A549 (cell line): ENCODE measurements around the gene PRKG1.

Source experiments
- EP300 ChIP-seq, 2 experiments: fragments of >200 bp; sonication (Bioruptor Twin); formaldehyde crosslinking; IDR thresholded peaks; 2 replicates in 1 of 2; 3 replicates in 1 of 2; pipeline ENCODE4 v1.6.1; 2016 to 2017
- GATA3 ChIP-seq: IDR thresholded peaks from 2 replicates; pipeline ENCODE4 v1.6.1; 2012; ENCODE audit warnings: borderline replicate concordance
- HDAC2 ChIP-seq: fragments of 200-600 bp; sonication (generic); IDR thresholded peaks from 2 replicates; pipeline ENCODE4 v1.6.1; 2016
- KDM5A ChIP-seq: fragments of 200-600 bp; sonication (generic); IDR thresholded peaks from 2 replicates; pipeline ENCODE4 v1.6.1; 2016; ENCODE audit warnings: antibody characterized with exemption, mild to moderate bottlenecking
- MAFK ChIP-seq: fragments of 450-650 bp; IDR thresholded peaks from 2 replicates; pipeline ENCODE4 v1.6.1; 2014; ENCODE audit not compliant: partially characterized antibody
- MYC ChIP-seq: IDR thresholded peaks from 2 replicates; pipeline ENCODE4 v1.6.1; 2012; ENCODE audit warnings: mild to moderate bottlenecking, inconsistent platforms, low read length, improper control_type of control experiment, borderline replicate concordance
- NR3C1 ChIP-seq: fragments of >200 bp; sonication (Bioruptor Twin); formaldehyde crosslinking; IDR thresholded peaks from 3 replicates; pipeline ENCODE4 v1.6.1; 2017
- POLR2A ChIP-seq: IDR thresholded peaks from 2 replicates; pipeline ENCODE4 v1.6.1; 2012; ENCODE audit warnings: mild to moderate bottlenecking, low read length
- POLR2AphosphoS2 ChIP-seq: conservative IDR thresholded peaks from 2 replicates; pipeline ENCODE4 v1.6.1; 2012; ENCODE audit warnings: low read length, improper control_type of control experiment, inconsistent platforms
- TF ChIP-seq, protein P1 (sequence below): fragments of >200 bp; sonication (Bioruptor Twin); formaldehyde crosslinking; IDR thresholded peaks from 3 replicates; pipeline ENCODE4 v1.5.1; 2016
- TF ChIP-seq, protein P2 (sequence below): fragments of 150-350 bp; IDR thresholded peaks from 2 replicates; pipeline ENCODE4 v1.6.1; 2014; ENCODE audit warnings: low read depth, mild to moderate bottlenecking, low read length

DNA sequence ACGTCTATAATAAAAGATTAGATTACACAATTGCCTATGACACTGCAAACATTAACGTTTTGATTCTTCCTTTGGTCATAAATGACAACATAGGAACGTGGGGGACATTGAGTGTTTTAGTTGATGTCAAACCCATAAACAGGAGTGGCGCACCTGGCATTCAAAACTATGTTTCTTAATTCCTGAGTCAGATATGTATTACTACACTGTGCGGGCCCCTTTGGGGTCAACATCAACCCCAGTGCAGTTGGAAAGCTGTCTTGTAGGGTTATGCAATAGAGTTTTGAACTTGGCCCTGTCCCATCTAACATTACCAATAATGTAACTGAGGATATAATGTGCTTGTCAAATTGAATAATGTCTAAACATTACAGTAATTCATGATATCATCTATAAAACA lies 468.6 kb downstream of the PRKG1 start:
- TF ChIP-seq, protein P1, sequence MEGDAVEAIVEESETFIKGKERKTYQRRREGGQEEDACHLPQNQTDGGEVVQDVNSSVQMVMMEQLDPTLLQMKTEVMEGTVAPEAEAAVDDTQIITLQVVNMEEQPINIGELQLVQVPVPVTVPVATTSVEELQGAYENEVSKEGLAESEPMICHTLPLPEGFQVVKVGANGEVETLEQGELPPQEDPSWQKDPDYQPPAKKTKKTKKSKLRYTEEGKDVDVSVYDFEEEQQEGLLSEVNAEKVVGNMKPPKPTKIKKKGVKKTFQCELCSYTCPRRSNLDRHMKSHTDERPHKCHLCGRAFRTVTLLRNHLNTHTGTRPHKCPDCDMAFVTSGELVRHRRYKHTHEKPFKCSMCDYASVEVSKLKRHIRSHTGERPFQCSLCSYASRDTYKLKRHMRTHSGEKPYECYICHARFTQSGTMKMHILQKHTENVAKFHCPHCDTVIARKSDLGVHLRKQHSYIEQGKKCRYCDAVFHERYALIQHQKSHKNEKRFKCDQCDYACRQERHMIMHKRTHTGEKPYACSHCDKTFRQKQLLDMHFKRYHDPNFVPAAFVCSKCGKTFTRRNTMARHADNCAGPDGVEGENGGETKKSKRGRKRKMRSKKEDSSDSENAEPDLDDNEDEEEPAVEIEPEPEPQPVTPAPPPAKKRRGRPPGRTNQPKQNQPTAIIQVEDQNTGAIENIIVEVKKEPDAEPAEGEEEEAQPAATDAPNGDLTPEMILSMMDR = no peak
- TF ChIP-seq KDM5A (no peak), MAFK (no peak), EP300 (IDR thresholded peaks at IDR 0.05) (no peak), HDAC2 (no peak), NR3C1 (no peak), POLR2A (no peak), MYC (no peak), GATA3 (no peak), POLR2AphosphoS2 (no peak)
- TF ChIP-seq, protein P2, sequence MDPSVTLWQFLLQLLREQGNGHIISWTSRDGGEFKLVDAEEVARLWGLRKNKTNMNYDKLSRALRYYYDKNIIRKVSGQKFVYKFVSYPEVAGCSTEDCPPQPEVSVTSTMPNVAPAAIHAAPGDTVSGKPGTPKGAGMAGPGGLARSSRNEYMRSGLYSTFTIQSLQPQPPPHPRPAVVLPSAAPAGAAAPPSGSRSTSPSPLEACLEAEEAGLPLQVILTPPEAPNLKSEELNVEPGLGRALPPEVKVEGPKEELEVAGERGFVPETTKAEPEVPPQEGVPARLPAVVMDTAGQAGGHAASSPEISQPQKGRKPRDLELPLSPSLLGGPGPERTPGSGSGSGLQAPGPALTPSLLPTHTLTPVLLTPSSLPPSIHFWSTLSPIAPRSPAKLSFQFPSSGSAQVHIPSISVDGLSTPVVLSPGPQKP = no peak
